ENCODE measurements around the gene ERN2.

The ERN2 gene

GRCh38 chr16:23670137-23670776 lies 42.8 kb downstream of the ERN2 start:
- Histone ChIP-seq H3K4me3 (ENCODE audit: low read depth, low read length) (no peak overlapping the region), H3K4me1 (ENCODE audit: control insufficient read depth in 1 of 2, insufficient read depth in 2 of 2, low read length in 2 of 2) (no peaks in the 10 kb centered on the region), H4K8ac (ENCODE audit: low read depth, low read length) (no peak overlapping the region), H3K27me3 (ENCODE audit: insufficient read depth, low read length) (no peaks in the 10 kb centered on the region), H3K36me3 (ENCODE audit: control insufficient read depth in 1 of 2, insufficient read depth in 2 of 2, low read length in 2 of 2) (peaks cover 32 to 66% of the 10 kb centered on the region in 2 experiments), H2BK5ac (ENCODE audit: low read depth, low read length, poor library complexity) (no peak overlapping the region), H3K18ac (ENCODE audit: low read length) (no peak overlapping the region), H3K9ac (ENCODE audit: low read length) (no peak overlapping the region), H4K91ac (ENCODE audit: low read depth, low read length) (no peak overlapping the region), H3K27ac (ENCODE audit: low read depth, low read length) (no peak overlapping the region), H3K4me2 (ENCODE audit: low read length) (no peak overlapping the region), H3K14ac (ENCODE audit: low read length) (no peak overlapping the region), H3K23ac (ENCODE audit: low read length) (no peak overlapping the region), H2AK5ac (ENCODE audit: low read length) (no peak overlapping the region), H3K9me3 (ENCODE audit: insufficient read depth, low read depth, low read length) (peaks cover 2% of the 10 kb centered on the region), H3K79me2 (ENCODE audit: control insufficient read depth, insufficient read depth, low read length, poor library complexity) (no peaks in the 10 kb centered on the region), H2AFZ (ENCODE audit: insufficient read depth, low read length, poor library complexity) (no peak overlapping the region), H3K4ac (ENCODE audit: low read depth, low read length) (no peak overlapping the region), H4K12ac (ENCODE audit: low read depth, low read length) (no peak overlapping the region), H3K79me1 (ENCODE audit: low read length) (no peaks in the 10 kb centered on the region), H2BK120ac (ENCODE audit: insufficient read depth, low read length, poor library complexity) (no peak overlapping the region), H2BK12ac (ENCODE audit: low read length) (no peak overlapping the region)
- WGBS (ENCODE audit: extremely low coverage, insufficient coverage, insufficient read length), result no CpG with 5 or more reads among the region's 4 CpGs
- no peak for DNase-seq

GRCh38 chr16:23668873-23669272 lies 44.1 kb downstream of the ERN2 start:
- Histone ChIP-seq H2BK120ac (ENCODE audit: insufficient read depth, low read length, poor library complexity) (no peak overlapping the region), H3K18ac (ENCODE audit: low read length) (no peak overlapping the region), H3K4me1 (ENCODE audit: control insufficient read depth in 1 of 2, insufficient read depth in 2 of 2, low read length in 2 of 2) (no peaks in the 10 kb centered on the region), H3K36me3 (ENCODE audit: control insufficient read depth in 1 of 2, insufficient read depth in 2 of 2, low read length in 2 of 2) (peaks cover 30 to 68% of the 10 kb centered on the region in 2 experiments), H3K23ac (ENCODE audit: low read length) (no peak overlapping the region), H3K9ac (ENCODE audit: low read length) (no peak overlapping the region), H2AK5ac (ENCODE audit: low read length) (no peak overlapping the region), H3K14ac (ENCODE audit: low read length) (no peak overlapping the region), H3K79me2 (ENCODE audit: control insufficient read depth, insufficient read depth, low read length, poor library complexity) (no peaks in the 10 kb centered on the region), H3K27ac (ENCODE audit: low read depth, low read length) (no peak overlapping the region), H2BK5ac (ENCODE audit: low read depth, low read length, poor library complexity) (no peak overlapping the region), H2AFZ (ENCODE audit: insufficient read depth, low read length, poor library complexity) (no peak overlapping the region), H4K91ac (ENCODE audit: low read depth, low read length) (no peak overlapping the region), H4K8ac (ENCODE audit: low read depth, low read length) (no peak overlapping the region), H2BK12ac (ENCODE audit: low read length) (no peak overlapping the region), H3K4me2 (ENCODE audit: low read length) (no peak overlapping the region), H4K12ac (ENCODE audit: low read depth, low read length) (no peak overlapping the region), H3K4ac (ENCODE audit: low read depth, low read length) (no peak overlapping the region), H3K79me1 (ENCODE audit: low read length) (no peaks in the 10 kb centered on the region), H3K9me3 (ENCODE audit: insufficient read depth, low read depth, low read length) (peaks cover 2% of the 10 kb centered on the region), H3K27me3 (ENCODE audit: insufficient read depth, low read length) (no peaks in the 10 kb centered on the region), H3K4me3 (ENCODE audit: low read depth, low read length) (no peak overlapping the region)
- no peak for DNase-seq
- WGBS (ENCODE audit: extremely low coverage, insufficient coverage, insufficient read length), result no CpG with 5 or more reads among the region's 4 CpGs

GRCh38 chr16:23668225-23668624 lies 44.8 kb downstream of the ERN2 start:
- Histone ChIP-seq H3K27ac (ENCODE audit: low read depth, low read length) (no peak overlapping the region), H3K14ac (ENCODE audit: low read length) (no peak overlapping the region), H2AFZ (ENCODE audit: insufficient read depth, low read length, poor library complexity) (no peak overlapping the region), H3K79me2 (ENCODE audit: control insufficient read depth, insufficient read depth, low read length, poor library complexity) (no peaks in the 10 kb centered on the region), H3K9ac (ENCODE audit: low read length) (no peak overlapping the region), H3K4me3 (ENCODE audit: low read depth, low read length) (no peak overlapping the region), H4K8ac (ENCODE audit: low read depth, low read length) (no peak overlapping the region), H2BK120ac (ENCODE audit: insufficient read depth, low read length, poor library complexity) (no peak overlapping the region), H3K18ac (ENCODE audit: low read length) (no peak overlapping the region), H3K23ac (ENCODE audit: low read length) (no peak overlapping the region), H4K12ac (ENCODE audit: low read depth, low read length) (no peak overlapping the region), H3K4me2 (ENCODE audit: low read length) (no peak overlapping the region), H3K79me1 (ENCODE audit: low read length) (no peaks in the 10 kb centered on the region), H2BK12ac (ENCODE audit: low read length) (no peak overlapping the region), H3K36me3 (ENCODE audit: control insufficient read depth in 1 of 2, insufficient read depth in 2 of 2, low read length in 2 of 2) (peaks cover 29 to 70% of the 10 kb centered on the region in 2 experiments), H3K9me3 (ENCODE audit: insufficient read depth, low read depth, low read length) (peaks cover 2% of the 10 kb centered on the region), H2AK5ac (ENCODE audit: low read length) (no peak overlapping the region), H4K91ac (ENCODE audit: low read depth, low read length) (no peak overlapping the region), H3K4ac (ENCODE audit: low read depth, low read length) (no peak overlapping the region), H3K4me1 (ENCODE audit: control insufficient read depth in 1 of 2, insufficient read depth in 2 of 2, low read length in 2 of 2) (no peaks in the 10 kb centered on the region), H3K27me3 (ENCODE audit: insufficient read depth, low read length) (no peaks in the 10 kb centered on the region), H2BK5ac (ENCODE audit: low read depth, low read length, poor library complexity) (no peak overlapping the region)
- no CpG with 5 or more reads among the region's 1 CpG for WGBS (ENCODE audit: extremely low coverage, insufficient coverage, insufficient read length)
- DNase-seq, result no peak

- Histone ChIP-seq H4K12ac (ENCODE audit: low read depth, low read length) (no peak overlapping the region), H3K36me3 (ENCODE audit: control insufficient read depth in 1 of 2, insufficient read depth in 2 of 2, low read length in 2 of 2) (peaks cover 26 to 75% of the 10 kb centered on the region in 2 experiments), H4K8ac (ENCODE audit: low read depth, low read length) (no peak overlapping the region), H3K4ac (ENCODE audit: low read depth, low read length) (no peak overlapping the region), H3K18ac (ENCODE audit: low read length) (no peak overlapping the region), H3K79me1 (ENCODE audit: low read length) (no peaks in the 10 kb centered on the region), H3K4me2 (ENCODE audit: low read length) (no peak overlapping the region), H3K79me2 (ENCODE audit: control insufficient read depth, insufficient read depth, low read length, poor library complexity) (no peaks in the 10 kb centered on the region), H3K9me3 (ENCODE audit: insufficient read depth, low read depth, low read length) (peaks cover 2% of the 10 kb centered on the region), H2BK5ac (ENCODE audit: low read depth, low read length, poor library complexity) (no peak overlapping the region), H3K23ac (ENCODE audit: low read length) (no peak overlapping the region), H3K4me1 (ENCODE audit: control insufficient read depth in 1 of 2, insufficient read depth in 2 of 2, low read length in 2 of 2) (no peaks in the 10 kb centered on the region), H3K4me3 (ENCODE audit: low read depth, low read length) (no peak overlapping the region), H2AK5ac (ENCODE audit: low read length) (no peak overlapping the region), H4K91ac (ENCODE audit: low read depth, low read length) (no peak overlapping the region), H2AFZ (ENCODE audit: insufficient read depth, low read length, poor library complexity) (no peak overlapping the region), H3K27ac (ENCODE audit: low read depth, low read length) (no peak overlapping the region), H3K9ac (ENCODE audit: low read length) (no peak overlapping the region), H2BK120ac (ENCODE audit: insufficient read depth, low read length, poor library complexity) (no peak overlapping the region), H2BK12ac (ENCODE audit: low read length) (no peak overlapping the region), H3K27me3 (ENCODE audit: insufficient read depth, low read length) (no peaks in the 10 kb centered on the region), H3K14ac (ENCODE audit: low read length) (no peak overlapping the region)
- WGBS (ENCODE audit: extremely low coverage, insufficient coverage, insufficient read length), result no CpG with 5 or more reads among the region's 6 CpGs
- no peak for DNase-seq
These were observed 45.7 kb downstream of the ERN2 start for GRCh38 chr16:23667355-23667659.
